Activated T-helper 9 cell treated with anti-CD3 and anti-CD28 coated beads, Interleukin-2, amount 50 U/mL, for 16 hours (primary cell): ENCODE results near the gene ELAVL3.
"Not testable (repeated sequence)": the region's sequence is repeated elsewhere in the genome, so short reads cannot be mapped to it uniquely, and the experiment has no call there.

ENCODE experiments used
- DNase-seq: peaks from one replicate; pipeline ENCODE4 v3.0.0-alpha.2; 2020; ENCODE audit warnings: low read depth

ELAVL3 gene

GRCh38 chr19:11458912-11459311 lies 21.9 kb downstream of the ELAVL3 start:
- not testable (repeated sequence) for DNase-seq

- DNase-seq = no peak
These were observed 22.5 kb downstream of the ELAVL3 start for GRCh38 chr19:11458236-11458900.

GRCh38 chr19:11457831-11458230 lies 23.0 kb downstream of the ELAVL3 start:
- DNase-seq = no peak

GRCh38 chr19:11457115-11457514 lies 23.7 kb downstream of the ELAVL3 start:
- no peak for DNase-seq

GRCh38 chr19:11456659-11457058 lies 24.2 kb downstream of the ELAVL3 start:
- no peak for DNase-seq

GRCh38 chr19:11455233-11455554 lies 25.7 kb downstream of the ELAVL3 start:
- not testable (repeated sequence) for DNase-seq

- DNase-seq = no peak
These were observed 27.1 kb downstream of the ELAVL3 start for GRCh38 chr19:11453468-11454341.

- no peak for DNase-seq
These were observed 28.1 kb downstream of the ELAVL3 start for GRCh38 chr19:11452620-11453310.

- DNase-seq = no peak
These were observed 28.8 kb downstream of the ELAVL3 start for GRCh38 chr19:11451871-11452619.

- no peak for DNase-seq
These were observed 29.4 kb downstream of the ELAVL3 start for GRCh38 chr19:11451327-11451870.

GRCh38 chr19:11450570-11451326 lies 30.1 kb downstream of the ELAVL3 start:
- DNase-seq = no peak

GRCh38 chr19:11448923-11449554 lies 31.8 kb downstream of the ELAVL3 start:
- DNase-seq = no peak

GRCh38 chr19:11448410-11448809 lies 32.4 kb downstream of the ELAVL3 start:
- DNase-seq = no peak

- no peak for DNase-seq
These were observed 33.2 kb downstream of the ELAVL3 start for GRCh38 chr19:11447347-11448262.

- peak; percentile 27 for DNase-seq
These were observed 34.1 kb downstream of the ELAVL3 start for GRCh38 chr19:11446652-11447301.

- no peak for DNase-seq
These were observed 34.6 kb downstream of the ELAVL3 start for GRCh38 chr19:11446271-11446651.

GRCh38 chr19:11445141-11445540 lies 35.7 kb downstream of the ELAVL3 start:
- DNase-seq = no peak

- DNase-seq = no peak
These were observed 36.8 kb downstream of the ELAVL3 start for GRCh38 chr19:11444059-11444458.

- no peak for DNase-seq
These were observed 42.9 kb downstream of the ELAVL3 start for GRCh38 chr19:11437955-11438354.
